HepG2 (cell line): ENCODE data around the gene AGPAT3. TPM values are rescaled to one million over a fixed set of nuclear protein-coding genes. Genes with fewer than 3 reads are reported as not detected.

Experiments used
- BCL3 ChIP-seq: sonication (generic); formaldehyde crosslinking; IDR thresholded peaks from 2 replicates; pipeline ENCODE4 v1.5.1; 2020; ENCODE audit warnings: mild to moderate bottlenecking, missing genetic modification reagents, moderate library complexity
- BCL6 ChIP-seq: IDR thresholded peaks from 2 replicates; pipeline ENCODE4 v1.6.1; 2016; ENCODE audit warnings: missing genetic modification reagents, missing compliant biosample characterization
- CCDC6 ChIP-seq: sonication (generic); formaldehyde crosslinking; IDR thresholded peaks from 2 replicates; pipeline ENCODE4 v1.8.1; 2022; ENCODE audit warnings: mild to moderate bottlenecking, missing genetic modification reagents, moderate library complexity
- CSRNP1 ChIP-seq: sonication (generic); formaldehyde crosslinking; IDR thresholded peaks from 2 replicates; pipeline ENCODE4 v1.8.1; 2023; ENCODE audit warnings: mild to moderate bottlenecking, missing genetic modification reagents
- FOXA3 ChIP-seq: IDR thresholded peaks from 2 replicates; pipeline ENCODE4 v1.6.1; 2016; ENCODE audit warnings: missing genetic modification reagents, missing compliant biosample characterization
- HNF4G ChIP-seq, 2 experiments: sonication (generic) in 1 of 2; formaldehyde crosslinking in 1 of 2; IDR thresholded peaks; 2 replicates each; pipeline versions ENCODE4 v1.4.0 to v1.6.1; 2011 to 2020; ENCODE audit warnings: borderline replicate concordance in 2 of 2, low read depth in 2 of 2, mild to moderate bottlenecking in 2 of 2, low read length in 1 of 2, missing genetic modification reagents in 1 of 2, moderate library complexity in 1 of 2
- ISX ChIP-seq: sonication (generic); formaldehyde crosslinking; conservative IDR thresholded peaks from 2 replicates; pipeline ENCODE4 v1.5.0; 2020; ENCODE audit warnings: missing genetic modification reagents
- KDM3A ChIP-seq: IDR thresholded peaks from 2 replicates; pipeline ENCODE4 v1.6.1; 2018; ENCODE audit warnings: low read depth, missing compliant biosample characterization
- LCORL ChIP-seq, 2 experiments: fragments of 450-650 bp in 1 of 2; sonication (generic) in 1 of 2; formaldehyde crosslinking in 1 of 2; IDR thresholded peaks; 2 replicates each; pipeline versions ENCODE4 v1.5.0 to v1.6.1; 2017 to 2020; ENCODE audit warnings: antibody characterized with exemption in 1 of 2, missing genetic modification reagents in 1 of 2
- MIXL1 ChIP-seq: IDR thresholded peaks from 2 replicates; pipeline ENCODE4 v1.6.1; 2016
- NRL ChIP-seq: sonication (generic); formaldehyde crosslinking; IDR thresholded peaks from 2 replicates; pipeline ENCODE4 v1.5.0; 2020; ENCODE audit warnings: missing genetic modification reagents, mild to moderate bottlenecking, moderate library complexity, borderline replicate concordance
- SKI ChIP-seq: fragments of 450-650 bp; IDR thresholded peaks from one replicate; pipeline ENCODE4 v1.6.1; 2018; ENCODE audit warnings: mild to moderate bottlenecking; ENCODE audit not compliant: partially characterized antibody
- TARDBP ChIP-seq: sonication (generic); formaldehyde crosslinking; IDR thresholded peaks from 2 replicates; pipeline ENCODE4 v1.8.0; 2022; ENCODE audit warnings: mild to moderate bottlenecking, missing genetic modification reagents
- ZFP91 ChIP-seq: sonication (generic); formaldehyde crosslinking; IDR thresholded peaks from 2 replicates; pipeline ENCODE4 v1.9.0; 2022; ENCODE audit warnings: missing genetic modification reagents, mild to moderate bottlenecking, borderline replicate concordance
- ZNF124 ChIP-seq: sonication (generic); formaldehyde crosslinking; IDR thresholded peaks from 2 replicates; pipeline ENCODE4 v1.4.0; 2020; ENCODE audit warnings: missing genetic modification reagents
- ZNF501 ChIP-seq: sonication (generic); formaldehyde crosslinking; IDR thresholded peaks from 2 replicates; pipeline ENCODE4 v1.5.1; 2020; ENCODE audit warnings: mild to moderate bottlenecking, moderate library complexity, missing genetic modification reagents
- ZNF567 ChIP-seq: sonication (generic); formaldehyde crosslinking; IDR thresholded peaks from 2 replicates; pipeline ENCODE4 v1.8.1; 2023; ENCODE audit warnings: mild to moderate bottlenecking, missing genetic modification reagents, borderline replicate concordance
- ZNF687 ChIP-seq: sonication (generic); formaldehyde crosslinking; IDR thresholded peaks from 2 replicates; pipeline ENCODE4 v1.5.1; 2020; ENCODE audit warnings: mild to moderate bottlenecking, missing genetic modification reagents, moderate library complexity
- polyA plus RNA-seq, 8 experiments: library from polyadenylated mRNA; depleted of rRNA in 3 of 8; stranded (reverse) in 7 of 8; unstranded in 1 of 8; fragments of >200 nt; fragmentation: Illumina TruSeq in 4 of 8; extraction: Trizol in 4 of 8; gene quantifications; 2 replicates each; pipeline versions ENCODE4 v1.2.1 to v1.2.3, GENCODE V29; 2011 to 2016; ENCODE audit warnings: low read depth in 4 of 8, missing spikeins in 1 of 8, mixed read lengths in 1 of 8; ENCODE audit not compliant: insufficient read depth in 1 of 8
- total RNA-seq, 5 experiments: library from RNA; depleted of rRNA; stranded (reverse); fragments of >200 nt; fragmentation: Illumina TruSeq; extraction: Trizol; gene quantifications; 2 replicates each; pipeline ENCODE4 v1.2.3, GENCODE V29; 2016; ENCODE audit warnings: low read depth in 1 of 5

AGPAT3 gene
- total and polyA plus RNA-seq, 2 of the 13 experiments (the other 11 are each of a cell fraction or from before 2014, with no cell fraction given) = 32.2 to 54.4 TPM

GRCh38 chr21:43911015-43911934 lies 46.3 kb downstream of the AGPAT3 start (continued):
- TF ChIP-seq MIXL1 (CRISPR knock-in tag) = peak; percentile 49; the same call in 1 of the 2 replicates
- TF ChIP-seq LCORL (IDR thresholded peaks at IDR 0.05) = no peak
- TF ChIP-seq LCORL (CRISPR knock-in tag; IDR thresholded peaks at IDR 0.05) = peak; percentile 77
- no peak for TF ChIP-seq CCDC6
- peak; percentile 82 for TF ChIP-seq ZNF687 (CRISPR knock-in tag)
- TF ChIP-seq ISX (CRISPR knock-in tag) = no peak
- peak; percentile 93 for TF ChIP-seq SKI
- TF ChIP-seq FOXA3 (CRISPR knock-in tag) = peak; percentile 44
- peak; percentile 71 for TF ChIP-seq BCL6 (CRISPR knock-in tag)
- TF ChIP-seq CSRNP1 (CRISPR knock-in tag) = no peak
- TF ChIP-seq ZFP91 (CRISPR knock-in tag) = peak; percentile 69; the same call in 1 of the 2 replicates
- TF ChIP-seq ZNF124 (CRISPR knock-in tag) = 0 out of 2 replicates have a peak, but pooled peaks have one; percentile 14
- TF ChIP-seq TARDBP = peak; percentile 48; the same call in 1 of the 2 replicates
- 0 out of 2 replicates have a peak, but pooled peaks have one; percentile 47 for TF ChIP-seq KDM3A (CRISPR knock-in tag)
- TF ChIP-seq ZNF567 = 0 out of 2 replicates have a peak, but pooled peaks have one; percentile 58
- 0 out of 2 replicates have a peak, but pooled peaks have one; percentile 48 for TF ChIP-seq BCL3 (CRISPR knock-in tag)
- peak; percentile 54; the same call in 1 of the 2 replicates for TF ChIP-seq NRL
- TF ChIP-seq ZNF501 (CRISPR knock-in tag) = peak; percentile 70
- peak; percentile 60; the same call in 1 of the 2 replicates for TF ChIP-seq HNF4G (IDR thresholded peaks at IDR 0.05; ENCODE audit: borderline replicate concordance, low read depth, low read length)
- no peak for TF ChIP-seq HNF4G (CRISPR knock-in tag; IDR thresholded peaks at IDR 0.05; ENCODE audit: borderline replicate concordance, low read depth)
